Endothelial cell of umbilical vein (primary cell): Measurements from ENCODE around the gene MT2A.

Source experiments
- CTCF ChIP-seq, 2 donors: IDR thresholded peaks; 1 replicate in 1 of 2; 2 replicates in 1 of 2; pipeline ENCODE4 v1.5.1; 2011; ENCODE audit warnings: low read length in 2 of 2, mild to moderate bottlenecking in 2 of 2, moderate library complexity in 2 of 2, control low read depth in 1 of 2, inconsistent platforms in 1 of 2, low read depth in 1 of 2; ENCODE audit not compliant: insufficient read depth in 1 of 2; ENCODE audit errors: extremely low read depth in 1 of 2
- EZH2 ChIP-seq: IDR thresholded peaks from 2 replicates; pipeline ENCODE4 v1.6.1; 2012; ENCODE audit warnings: borderline replicate concordance, low read depth, mild to moderate bottlenecking, moderate library complexity, low read length, inconsistent platforms; ENCODE audit not compliant: severe bottlenecking
- FOS ChIP-seq: IDR thresholded peaks from 2 replicates; pipeline ENCODE4 v1.6.1; 2011; ENCODE audit warnings: mild to moderate bottlenecking, low read length, moderate library complexity, borderline replicate concordance; ENCODE audit not compliant: insufficient read depth
- GATA2 ChIP-seq: IDR thresholded peaks from 2 replicates; pipeline ENCODE4 v1.7.0; 2011; ENCODE audit warnings: low read depth, mild to moderate bottlenecking, moderate library complexity, mixed read lengths, low read length; ENCODE audit not compliant: insufficient read length, insufficient read depth
- JUN ChIP-seq: IDR thresholded peaks from 2 replicates; pipeline ENCODE4 v1.6.1; 2011; ENCODE audit warnings: borderline replicate concordance, low read depth; ENCODE audit not compliant: insufficient read length, insufficient read depth
- MAX ChIP-seq: IDR thresholded peaks from 2 replicates; pipeline ENCODE4 v1.6.1; 2011; ENCODE audit not compliant: insufficient read depth, insufficient read length
- MYC ChIP-seq: IDR thresholded peaks from one replicate; pipeline ENCODE4 v1.6.1; 2011; ENCODE audit warnings: mild to moderate bottlenecking, low read depth, low read length
- POLR2A ChIP-seq: IDR thresholded peaks from 2 replicates; pipeline ENCODE4 v1.6.1; 2012; ENCODE audit warnings: low read depth, mild to moderate bottlenecking, control low read depth, low read length
- POLR2AphosphoS5 ChIP-seq: IDR thresholded peaks from 2 replicates; pipeline ENCODE4 v1.6.1; 2012; ENCODE audit warnings: low read depth, mild to moderate bottlenecking, control low read depth, low read length, moderate library complexity; ENCODE audit not compliant: insufficient read depth

DNA sequence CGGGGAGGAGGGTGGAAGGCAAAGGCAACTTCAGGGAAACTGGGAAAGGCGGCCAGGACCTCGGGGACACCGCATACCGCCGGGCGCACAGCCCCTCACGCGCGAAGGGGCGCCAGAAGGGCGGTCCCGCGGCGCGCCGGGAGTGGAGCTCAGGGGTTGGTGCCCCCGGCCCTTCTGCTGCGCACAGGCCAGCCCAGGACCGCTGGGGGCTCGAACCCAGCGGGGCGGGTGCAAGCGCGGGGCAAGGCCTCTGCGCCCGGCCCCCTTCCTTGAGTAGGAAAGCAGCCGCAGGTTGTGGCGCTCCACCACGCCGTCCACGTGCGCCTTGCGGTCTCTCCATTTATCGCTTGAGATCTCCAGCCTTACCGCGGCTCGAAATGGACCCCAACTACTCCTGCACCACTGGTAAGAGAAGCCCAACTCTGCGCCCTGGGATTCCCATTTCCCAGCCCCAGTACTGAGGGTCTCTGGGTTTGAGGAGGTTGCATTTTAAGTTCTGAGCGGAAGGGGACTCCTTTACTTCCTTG is 27.1 kb downstream of the MT2A start:
- TF ChIP-seq POLR2AphosphoS5 (no peak), MYC (no peak), POLR2A (no peak), GATA2 (no peak), CTCF (IDR thresholded peaks at IDR 0.05; ENCODE audit: extremely low read depth in 1 of 2, insufficient read depth in 1 of 2, low read depth in 1 of 2, low read length in 2 of 2) (no peak), EZH2 (peak; percentile 92), FOS (no peak), MAX (peak; percentile 11), JUN (no peak)
